ENCODE results near the gene SLC8A2.
"Not testable (repeated sequence)": the region's sequence is repeated elsewhere in the genome, so short reads cannot be mapped to it uniquely, and the experiment has no call there.

The SLC8A2 gene

DNA sequence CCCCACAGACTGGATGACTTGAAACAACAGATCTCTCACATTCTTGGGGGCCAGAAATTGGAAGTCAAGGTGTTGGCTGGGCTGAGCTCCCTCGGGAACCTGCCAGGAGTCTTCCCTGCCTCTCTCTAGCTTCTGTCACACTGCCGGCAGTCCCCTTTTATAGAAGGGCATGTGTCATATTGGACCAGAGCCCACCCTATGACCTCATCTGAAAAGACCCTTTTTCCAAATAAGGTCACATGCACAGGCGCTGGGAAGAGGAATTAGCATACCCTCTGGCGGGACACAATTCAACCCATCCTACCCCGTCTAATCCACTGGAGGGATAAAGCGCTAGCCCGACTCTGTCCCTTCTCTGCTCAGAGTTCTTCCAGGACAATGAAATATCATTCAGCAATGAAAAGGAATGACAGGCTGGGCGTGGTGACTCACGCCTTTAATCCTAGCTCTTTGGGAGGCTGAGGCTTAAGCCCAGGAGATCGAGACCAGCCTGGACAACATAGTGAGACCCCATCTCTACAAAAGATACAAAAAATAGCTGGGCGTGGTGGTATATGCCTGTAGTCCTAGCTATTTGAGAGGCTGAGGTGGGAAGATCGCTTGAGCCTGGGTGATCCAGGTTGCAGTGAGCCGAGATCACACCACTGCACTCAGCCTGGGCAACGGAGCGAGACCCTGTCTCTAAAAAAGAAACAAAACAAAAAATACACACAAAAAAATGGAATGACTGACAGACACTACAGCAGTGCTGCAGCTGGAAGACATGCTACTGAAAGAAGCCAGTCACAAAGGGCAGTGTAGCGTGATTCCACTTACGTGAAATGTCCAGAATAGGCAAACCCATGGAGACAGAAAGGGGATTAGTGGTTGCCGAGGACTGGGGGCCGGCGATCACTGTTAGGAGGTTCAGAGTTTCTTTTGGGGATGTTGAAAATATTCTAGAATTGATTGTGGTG, 80.9 kb downstream of the SLC8A2 start:
- TF ChIP-seq, protein P1, sequence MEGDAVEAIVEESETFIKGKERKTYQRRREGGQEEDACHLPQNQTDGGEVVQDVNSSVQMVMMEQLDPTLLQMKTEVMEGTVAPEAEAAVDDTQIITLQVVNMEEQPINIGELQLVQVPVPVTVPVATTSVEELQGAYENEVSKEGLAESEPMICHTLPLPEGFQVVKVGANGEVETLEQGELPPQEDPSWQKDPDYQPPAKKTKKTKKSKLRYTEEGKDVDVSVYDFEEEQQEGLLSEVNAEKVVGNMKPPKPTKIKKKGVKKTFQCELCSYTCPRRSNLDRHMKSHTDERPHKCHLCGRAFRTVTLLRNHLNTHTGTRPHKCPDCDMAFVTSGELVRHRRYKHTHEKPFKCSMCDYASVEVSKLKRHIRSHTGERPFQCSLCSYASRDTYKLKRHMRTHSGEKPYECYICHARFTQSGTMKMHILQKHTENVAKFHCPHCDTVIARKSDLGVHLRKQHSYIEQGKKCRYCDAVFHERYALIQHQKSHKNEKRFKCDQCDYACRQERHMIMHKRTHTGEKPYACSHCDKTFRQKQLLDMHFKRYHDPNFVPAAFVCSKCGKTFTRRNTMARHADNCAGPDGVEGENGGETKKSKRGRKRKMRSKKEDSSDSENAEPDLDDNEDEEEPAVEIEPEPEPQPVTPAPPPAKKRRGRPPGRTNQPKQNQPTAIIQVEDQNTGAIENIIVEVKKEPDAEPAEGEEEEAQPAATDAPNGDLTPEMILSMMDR (IDR thresholded peaks at IDR 0.05; ENCODE audit: low read depth, low read length): no peak

DNA sequence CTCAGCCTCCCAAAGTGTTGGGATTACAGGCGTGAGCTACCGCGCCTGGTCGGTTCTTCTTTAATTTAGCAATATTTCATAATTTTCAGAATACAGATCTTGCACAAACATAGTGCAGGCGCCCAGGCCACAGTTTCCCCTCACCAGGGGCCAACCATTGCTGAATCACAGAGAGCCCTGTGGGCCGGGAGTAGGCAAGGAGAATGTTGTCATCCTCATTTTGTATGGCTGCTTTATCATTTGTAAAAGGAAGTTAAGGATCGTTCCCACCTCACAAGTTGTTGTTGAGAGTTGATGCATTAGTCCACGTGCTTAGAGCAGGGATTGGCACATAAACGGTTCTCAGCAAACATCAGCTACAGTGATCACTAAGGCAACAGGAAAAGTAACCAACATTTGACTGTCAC, 82.5 kb downstream of the SLC8A2 start:
- TF ChIP-seq, protein P1 (IDR thresholded peaks at IDR 0.05; ENCODE audit: low read depth, low read length): no peak
- DNase-seq (ENCODE audit: extremely low read depth, low read depth): no peak

More for the DNA sequence above, 80.9 kb downstream of the SLC8A2 start:
- no peak for DNase-seq (ENCODE audit: extremely low read depth, low read depth)

DNA sequence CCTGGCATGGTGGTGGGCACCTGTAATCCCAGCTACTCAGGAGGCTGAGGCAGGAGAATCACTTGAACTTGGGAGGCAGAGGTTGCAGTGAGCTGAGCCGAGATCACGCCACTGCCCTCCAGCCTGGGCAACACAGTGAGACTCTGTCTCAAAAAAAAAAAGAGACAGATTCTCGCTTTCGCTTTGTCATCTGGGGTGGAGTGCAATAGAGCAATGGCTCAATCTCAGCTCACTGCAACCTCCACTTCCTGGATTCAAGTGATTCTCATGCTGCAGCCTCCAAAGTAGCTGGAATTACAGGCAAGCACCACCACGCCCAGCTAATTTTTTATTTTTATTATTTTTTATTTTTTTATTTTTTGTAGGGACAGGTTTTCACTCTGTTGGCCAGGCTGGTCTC, 83.0 kb downstream of the SLC8A2 start:
- not testable (repeated sequence) for DNase-seq (ENCODE audit: extremely low read depth, low read depth)

GRCh38 chr19:47387623-47388022, 84.1 kb downstream of the SLC8A2 start:
- DNase-seq (ENCODE audit: extremely low read depth, low read depth): not testable (repeated sequence)

GRCh38 chr19:47386582-47386981, 85.1 kb downstream of the SLC8A2 start:
- DNase-seq (ENCODE audit: extremely low read depth, low read depth): not testable (repeated sequence)

- DNase-seq (ENCODE audit: extremely low read depth, low read depth): not testable (repeated sequence)
These were observed 87.2 kb downstream of the SLC8A2 start for GRCh38 chr19:47384533-47384932.

DNA sequence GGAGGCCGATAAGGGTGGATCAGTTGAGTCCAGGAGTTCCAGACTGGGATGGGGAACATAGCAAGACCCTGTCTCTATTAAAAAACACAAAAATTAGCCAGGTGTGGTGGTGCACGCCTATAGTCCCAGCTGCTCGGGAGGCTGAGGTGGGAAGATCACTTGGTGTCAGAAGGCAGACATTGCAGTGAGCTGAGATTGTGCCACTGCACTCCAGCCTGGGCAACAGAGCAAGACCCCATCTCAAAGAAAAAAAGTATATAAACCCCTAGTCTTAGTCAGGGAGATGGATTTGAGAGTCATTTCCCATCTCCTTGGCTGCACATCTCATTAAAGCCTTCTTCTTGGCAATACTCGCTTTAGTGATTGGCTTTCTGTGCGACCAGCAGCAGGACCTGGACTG, 87.8 kb downstream of the SLC8A2 start:
- not testable (repeated sequence) for DNase-seq (ENCODE audit: extremely low read depth, low read depth)

- DNase-seq (ENCODE audit: extremely low read depth, low read depth): no peak
- TF ChIP-seq, protein P1 (IDR thresholded peaks at IDR 0.05; ENCODE audit: low read depth, low read length): no peak
These were observed 89.9 kb downstream of the SLC8A2 start for GRCh38 chr19:47381653-47382279.

- DNase-seq (ENCODE audit: extremely low read depth, low read depth): no peak
- TF ChIP-seq, protein P1 (IDR thresholded peaks at IDR 0.05; ENCODE audit: low read depth, low read length): no peak
These were observed 90.6 kb downstream of the SLC8A2 start for GRCh38 chr19:47381121-47381520.

DNA sequence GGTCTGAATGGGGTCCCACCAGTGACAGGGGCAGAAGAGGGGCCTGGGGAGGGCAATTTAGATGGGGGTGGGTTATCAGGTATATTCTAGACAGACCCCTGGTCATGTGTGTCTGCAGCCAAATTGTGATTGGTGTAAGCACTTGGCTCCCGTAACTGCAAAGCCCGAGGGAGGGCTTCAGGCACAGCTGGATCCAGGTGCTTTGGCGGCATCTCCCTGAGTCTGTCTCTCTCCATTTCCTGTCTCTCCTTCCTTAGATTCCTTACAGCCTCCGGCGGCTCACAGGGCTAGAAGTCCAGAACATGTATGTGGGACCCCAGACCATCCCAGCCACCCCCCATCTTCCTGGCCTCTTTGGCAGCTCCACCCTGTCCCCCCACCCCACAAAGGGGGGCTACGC, 91.1 kb downstream of the SLC8A2 start:
- DNase-seq (ENCODE audit: extremely low read depth, low read depth): no peak
- TF ChIP-seq, protein P1 (IDR thresholded peaks at IDR 0.05; ENCODE audit: low read depth, low read length): no peak

Measured in AG09319 (cell line).